Bronchial epithelial cell (primary cell): Measurements from ENCODE around the gene OR11H1. TPM values are rescaled to one million over a fixed set of nuclear protein-coding genes. Genes with fewer than 3 reads are reported as not detected.
"Not testable (repeated sequence)": the region's sequence is repeated elsewhere in the genome, so short reads cannot be mapped to it uniquely, and the experiment has no call there.

ENCODE experiments used
- DNase-seq: peaks from one replicate; pipeline ENCODE4 v3.0.0-alpha.2; 2010; ENCODE audit warnings: low read depth
- FAIRE-seq: peaks from 2 replicates; lab custom pipeline; 2011; peaks lifted over from hg19 to GRCh38; lab: Jason Lieb, UNC
- H3K27me3 ChIP-seq: 2 replicates; pipeline ENCODE4 v1.5.1; 2011; ENCODE audit warnings: low read length; ENCODE audit not compliant: control insufficient read depth, insufficient read depth
- H3K36me3 ChIP-seq: 2 replicates; pipeline ENCODE4 v1.5.1; 2011; ENCODE audit warnings: low read length; ENCODE audit not compliant: control insufficient read depth, insufficient read depth
- H3K4me3 ChIP-seq: 2 replicates; pipeline ENCODE4 v1.5.1; 2011; ENCODE audit warnings: mild to moderate bottlenecking, low read depth, low read length, control low read depth
- total RNA-seq: library from RNA; depleted of rRNA; stranded (reverse); fragments of >200 nt; gene quantifications from 2 replicates; pipeline ENCODE4 v1.2.1, GENCODE V29; 2014

OR11H1 gene
- total RNA-seq, result not detected in 2 replicates

- not testable (repeated sequence) for H3K4me3 ChIP-seq, DNase-seq, H3K27me3 ChIP-seq, H3K36me3 ChIP-seq, FAIRE-seq
These were observed at the start of gene OR11H1 for GRCh38 chr22:15527892-15528291. TSS of gene OR11H1 (plus strand) at chr22:15528192. CDS start at chr22:15528192, 0 bp downstream.

GRCh38 chr22:15509967-15510366, 18.0 kb upstream of the OR11H1 start:
- H3K36me3 ChIP-seq, FAIRE-seq, DNase-seq, H3K4me3 ChIP-seq, H3K27me3 ChIP-seq: not testable (repeated sequence)

- FAIRE-seq, H3K36me3 ChIP-seq, H3K4me3 ChIP-seq, DNase-seq, H3K27me3 ChIP-seq: not testable (repeated sequence)
These were observed 12.1 kb upstream of the OR11H1 start for GRCh38 chr22:15515896-15516295.

GRCh38 chr22:15553767-15554166, 25.8 kb downstream of the OR11H1 start:
- H3K27me3 ChIP-seq, H3K36me3 ChIP-seq, FAIRE-seq, H3K4me3 ChIP-seq, DNase-seq: not testable (repeated sequence)

GRCh38 chr22:15563461-15563860, 35.5 kb downstream of the OR11H1 start:
- not testable (repeated sequence) for H3K4me3 ChIP-seq, H3K36me3 ChIP-seq, FAIRE-seq, H3K27me3 ChIP-seq, DNase-seq

GRCh38 chr22:15565063-15565462, 37.1 kb downstream of the OR11H1 start:
- not testable (repeated sequence) for H3K4me3 ChIP-seq, DNase-seq, H3K36me3 ChIP-seq, H3K27me3 ChIP-seq, FAIRE-seq

Other genes with a start within 250 kb of the OR11H1 start
- not detected in 2 replicates for gene POTEH, start 161.8 kb downstream of the OR11H1 start, total RNA-seq